ENCODE data around the gene KANTR.
A peak's percentile ranks its signal among the peaks of the same experiment; 100 is the strongest.

KANTR gene, protein sequence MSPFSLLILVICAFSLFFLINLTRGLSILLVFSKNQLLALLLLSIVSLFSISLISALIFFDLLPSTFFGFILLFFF

DNA sequence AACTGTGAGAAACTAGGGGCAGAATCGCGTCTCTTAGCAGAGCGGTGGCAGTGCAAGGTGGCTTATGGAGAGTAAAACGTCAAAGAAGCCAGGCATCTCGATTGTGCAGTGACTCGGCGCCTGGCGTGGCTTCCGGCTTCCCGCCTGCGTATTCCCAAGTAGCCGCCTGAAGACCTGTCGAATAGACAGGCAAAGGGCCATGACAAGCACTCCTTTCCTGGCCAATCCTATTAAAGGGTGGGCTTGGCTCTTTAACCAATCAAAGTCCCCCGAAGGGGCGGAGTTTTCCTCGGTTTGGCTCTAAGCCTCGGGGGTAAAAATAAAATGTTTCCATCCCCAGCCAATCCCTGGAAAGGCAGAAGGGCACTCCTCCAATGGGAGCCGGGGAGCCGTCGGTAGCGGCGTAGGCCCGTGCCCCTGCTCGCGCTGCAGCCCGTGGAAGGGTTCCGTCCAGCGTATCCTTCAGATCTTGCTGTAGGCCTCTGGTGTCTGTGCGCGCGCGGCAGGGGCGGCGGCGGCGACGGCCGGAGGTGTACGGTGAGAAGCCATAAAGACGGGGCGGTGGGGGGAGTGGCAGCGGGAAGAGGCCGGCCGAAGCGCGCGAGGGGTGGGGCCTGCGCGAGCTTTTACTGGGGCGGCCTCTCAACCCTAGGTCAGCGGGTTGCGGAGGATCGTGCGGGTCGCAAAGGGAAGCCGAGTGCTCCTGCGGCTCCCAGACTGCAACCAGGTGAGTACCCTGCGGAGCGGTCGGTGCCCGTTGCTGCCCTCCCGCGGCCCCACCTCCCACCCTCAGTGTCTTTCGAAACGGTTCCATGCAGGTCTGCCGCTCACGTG lies at the start of gene KANTR:
TSS of gene KANTR (plus strand) at position 395 of the 834 bp plus-strand sequence. CDS start 30,131 bp downstream, outside the sequence.
- DNase-seq: peak; percentile 94

DNA sequence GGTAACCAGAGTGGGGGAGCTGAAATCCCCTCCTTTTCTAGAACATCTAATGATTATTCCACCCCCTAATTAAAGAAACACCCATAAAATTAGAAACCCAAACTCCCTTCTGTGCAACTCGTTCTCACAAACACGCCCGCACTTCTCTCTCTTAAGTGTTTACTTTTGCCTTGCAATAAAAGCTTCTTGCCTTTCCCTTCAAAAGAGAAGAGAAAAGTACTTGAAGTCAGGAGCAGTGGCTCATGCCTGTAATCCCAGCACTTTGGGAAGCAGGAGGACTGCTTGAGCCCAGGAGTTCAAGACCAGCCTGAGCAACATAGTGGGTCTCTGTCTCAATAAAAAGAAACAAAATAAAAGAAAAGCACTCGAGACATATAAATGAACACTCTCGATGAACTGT lies 48.9 kb upstream of the KANTR start:
- no peak for DNase-seq

DNA sequence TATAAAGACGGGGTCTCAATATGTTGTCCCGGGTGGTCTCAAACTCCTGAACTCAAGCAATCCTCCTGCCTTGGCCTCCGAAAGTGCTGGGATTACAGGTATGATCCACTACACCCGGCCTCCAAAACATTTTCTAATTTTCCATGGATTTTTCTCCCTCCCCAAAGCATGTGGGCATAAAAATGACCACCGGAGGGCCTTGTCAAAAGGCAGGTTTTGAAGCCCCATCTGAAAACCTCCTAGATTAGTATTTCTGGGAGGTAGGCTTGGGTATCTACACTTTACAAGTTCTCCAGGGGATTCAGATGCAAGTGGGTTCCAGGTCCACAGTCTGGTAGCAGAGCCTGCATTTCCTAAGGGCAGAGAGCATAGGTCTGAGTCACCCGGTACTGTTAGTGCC lies 46.7 kb upstream of the KANTR start:
- DNase-seq: no peak

DNA sequence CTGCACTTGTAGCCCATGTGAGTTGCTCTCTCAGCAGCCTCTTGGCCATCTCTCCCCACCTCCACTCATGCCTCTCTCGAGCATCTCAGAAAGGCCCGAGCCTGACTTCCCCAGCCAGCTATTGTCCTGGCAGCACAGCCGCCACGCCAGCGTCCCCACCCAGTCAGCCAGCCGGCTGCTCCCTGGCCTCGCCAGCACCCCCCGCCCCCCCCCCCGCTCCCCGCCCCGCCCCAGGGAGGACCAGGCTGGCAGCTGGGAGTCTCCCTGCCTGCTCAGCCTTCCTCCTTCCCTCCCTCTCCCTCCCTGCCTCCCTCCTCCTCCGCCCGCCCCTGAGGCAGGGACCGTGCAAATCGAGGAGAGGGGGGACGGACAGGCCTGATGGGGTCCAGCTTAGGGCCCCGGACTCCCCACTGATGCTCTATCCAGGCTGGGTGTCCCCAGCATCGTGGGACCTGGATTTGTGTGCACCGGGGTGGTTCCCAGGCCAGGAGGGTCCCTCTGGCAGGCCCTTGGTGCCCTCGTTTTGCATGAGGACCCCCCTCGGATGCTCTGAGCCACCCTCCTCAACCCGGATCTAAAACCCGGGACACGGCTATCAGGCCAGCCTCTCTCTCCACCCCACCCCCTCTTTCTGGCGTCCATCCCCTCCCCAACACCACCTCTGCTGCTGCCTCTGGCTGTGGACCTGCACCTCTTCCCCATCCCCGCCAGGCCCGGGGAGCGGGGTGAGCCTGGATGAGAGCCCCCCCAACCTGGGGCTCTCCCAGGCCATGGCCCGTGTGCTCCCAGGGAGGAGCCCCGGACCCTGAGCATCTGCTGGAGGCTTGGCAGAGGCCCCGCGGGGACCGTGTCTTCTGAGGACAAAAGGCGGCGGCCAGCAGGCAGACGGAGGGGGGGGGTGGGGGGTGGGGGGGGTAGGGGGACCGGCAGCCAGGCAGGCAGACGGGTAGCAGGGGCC lies 45.5 kb upstream of the KANTR start, which contains the start of gene GPR173:
TSS of gene GPR173 (plus strand) at position 621 of the 958 bp plus-strand sequence. CDS start 27,833 bp downstream, outside the sequence.
- peak; percentile 82 for DNase-seq

DNA sequence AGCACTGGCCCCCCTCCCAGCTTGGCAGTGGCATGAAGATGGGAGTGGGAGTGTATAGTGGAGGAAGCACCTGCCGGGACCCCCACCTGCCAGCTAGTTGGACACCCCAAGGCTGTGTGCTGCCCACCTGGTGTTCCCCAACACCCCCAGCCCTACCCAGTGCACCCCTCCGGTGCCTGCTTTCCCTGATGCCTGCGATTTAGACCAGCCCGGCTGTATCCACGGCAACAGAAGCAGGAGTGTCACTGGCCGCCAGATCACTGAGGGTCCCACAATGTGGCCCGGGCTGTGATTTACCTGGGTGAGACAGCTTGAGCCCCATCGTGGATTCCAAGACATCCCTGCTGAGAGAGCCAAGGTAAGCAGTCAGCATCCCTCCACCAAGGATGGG lies 44.8 kb upstream of the KANTR start:
- no peak for DNase-seq

DNA sequence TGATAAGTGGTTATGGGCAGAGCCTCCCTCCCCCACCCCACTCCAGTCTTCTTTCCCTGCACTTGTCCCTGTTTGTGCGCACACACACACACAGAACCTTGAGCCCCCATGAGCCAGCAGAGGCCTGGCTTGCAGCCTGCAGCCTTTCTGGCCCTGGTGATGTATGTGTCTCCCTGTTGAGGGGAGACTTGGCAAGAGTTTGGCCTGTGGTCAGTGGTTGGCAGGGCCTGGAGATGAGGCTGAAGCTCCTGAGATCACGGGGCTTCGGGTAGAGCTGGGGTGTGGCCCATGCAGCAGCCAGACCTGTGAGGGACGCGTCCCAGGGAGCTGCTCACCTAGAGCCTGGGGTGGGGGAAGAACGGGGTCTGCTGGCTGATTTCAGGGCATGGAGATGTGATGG lies 43.1 kb upstream of the KANTR start:
- no peak for DNase-seq

DNA sequence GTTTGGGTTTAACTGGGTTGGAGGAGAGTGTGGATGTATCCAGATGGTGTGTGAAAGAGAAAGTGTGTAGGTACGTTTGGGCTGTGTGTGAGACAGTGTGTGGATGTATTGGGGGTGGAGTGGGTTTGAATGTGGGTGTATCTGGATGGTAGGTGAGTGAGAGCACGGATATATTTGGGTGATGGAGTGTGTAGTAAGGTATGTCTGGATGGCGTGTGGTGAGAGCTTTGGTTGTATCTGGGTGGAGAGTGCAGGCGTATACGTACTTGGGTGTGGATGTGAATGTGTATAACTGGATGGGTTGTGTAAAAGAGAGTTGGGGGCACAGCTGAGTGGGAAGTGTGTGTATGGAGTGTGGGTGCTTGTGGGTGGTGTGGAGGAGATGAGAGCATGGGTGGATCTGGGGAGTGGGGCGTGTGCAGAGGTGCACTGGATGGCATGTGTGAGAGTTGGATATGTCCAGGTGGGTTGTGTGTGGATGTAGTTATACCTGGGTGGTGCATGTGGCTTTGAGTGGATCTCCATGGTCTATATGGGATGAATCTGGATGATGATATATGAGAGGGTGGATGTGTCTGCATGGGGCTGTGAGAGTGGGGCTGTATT lies 38.6 kb upstream of the KANTR start:
- DNase-seq: no peak

DNA sequence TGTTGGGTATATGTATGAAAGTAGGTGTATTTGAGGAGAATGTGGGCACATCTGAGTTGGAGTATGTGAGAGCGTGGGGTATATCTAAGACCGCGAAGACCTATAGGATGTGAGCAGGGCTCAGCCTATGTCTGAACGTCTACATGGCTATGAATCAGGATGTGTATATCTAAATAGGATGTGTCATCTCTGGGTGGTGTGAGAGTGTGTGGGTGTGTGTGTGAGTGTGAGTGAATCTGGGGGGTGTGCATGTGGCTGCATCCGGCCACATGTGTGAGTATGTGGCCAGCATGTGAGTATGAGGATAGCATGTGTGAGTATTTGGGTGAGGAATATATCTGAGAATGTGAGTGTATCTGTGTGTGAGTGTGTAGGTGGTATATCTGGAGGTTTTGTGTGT lies 37.6 kb upstream of the KANTR start:
- DNase-seq: no peak

DNA sequence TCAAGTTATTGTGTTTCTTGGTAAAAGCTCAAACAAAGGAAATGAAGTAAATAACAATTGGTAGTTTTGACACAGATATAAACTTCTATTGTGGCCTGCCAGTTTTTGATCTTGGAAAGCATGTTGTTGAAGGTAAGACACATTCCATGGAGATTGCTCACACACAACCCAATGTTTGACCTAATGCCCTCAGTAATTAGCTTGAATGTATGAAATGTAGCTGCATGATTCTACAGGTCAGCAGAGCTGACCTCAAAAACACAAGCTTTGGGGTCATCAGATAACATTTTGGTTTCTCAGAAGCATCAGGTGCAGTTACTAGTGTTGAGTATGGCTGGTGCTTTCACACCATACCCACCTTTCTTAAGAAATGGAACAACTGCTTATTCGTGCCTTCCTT lies 28.8 kb upstream of the KANTR start:
- no peak for DNase-seq

DNA sequence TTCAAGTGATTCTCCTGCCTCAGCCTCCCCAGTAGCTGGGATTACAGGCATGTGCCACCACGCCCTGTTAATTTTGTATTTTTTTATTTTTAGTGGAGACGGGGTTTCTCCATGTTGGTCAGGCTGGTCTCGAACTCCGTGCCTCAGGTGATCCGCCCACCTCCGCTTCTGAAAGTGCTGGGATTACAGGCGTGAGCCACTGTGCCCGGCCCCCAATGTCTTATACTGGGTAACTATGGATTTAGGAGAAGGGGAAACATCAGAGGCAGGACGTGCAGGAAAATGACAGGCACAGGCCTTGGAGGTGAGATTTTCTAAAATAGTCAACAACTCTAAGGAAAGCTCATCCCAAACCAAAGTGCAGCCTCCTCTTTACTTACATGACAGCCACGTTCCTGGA lies 22.9 kb upstream of the KANTR start:
- no peak for DNase-seq

DNA sequence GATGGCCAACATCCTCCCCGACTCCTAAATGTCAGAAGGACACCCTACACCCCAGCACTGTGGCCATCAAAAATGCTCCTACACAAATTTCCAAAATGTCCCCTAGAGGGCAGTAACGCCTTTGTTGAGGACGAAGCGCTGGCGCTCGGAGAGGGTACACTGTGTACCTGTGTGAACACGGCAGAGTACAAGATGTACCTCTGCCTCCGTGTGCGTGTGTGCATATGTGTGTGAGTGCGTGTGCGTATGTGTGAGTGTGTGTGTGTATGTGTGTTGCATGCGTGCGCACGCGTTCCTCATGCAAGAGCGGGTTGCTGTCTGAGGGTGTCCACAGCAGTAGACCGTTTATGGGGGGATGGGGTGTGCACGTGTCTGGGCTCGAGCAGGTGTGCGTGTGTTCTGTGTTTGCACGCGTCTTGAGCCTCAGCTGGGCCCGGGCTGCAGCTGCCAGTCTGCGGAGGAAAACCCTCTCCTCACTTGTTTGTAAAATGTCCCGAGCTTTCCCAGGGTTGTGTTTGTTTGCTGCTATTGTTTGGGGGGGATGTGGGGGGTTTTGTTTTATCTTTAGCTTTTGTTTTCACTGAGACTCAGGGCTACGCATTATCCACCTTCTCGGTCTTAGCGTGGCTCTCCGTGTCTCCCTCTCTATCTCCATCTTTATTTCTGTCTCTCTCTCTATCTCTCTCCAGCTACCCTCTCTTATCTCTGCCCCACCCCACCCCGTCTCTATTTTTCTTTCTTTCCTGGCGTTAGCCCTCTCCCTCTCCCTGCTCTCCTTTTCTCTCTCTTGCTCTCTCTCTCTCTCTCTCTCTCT lies 22.1 kb upstream of the KANTR start:
- DNase-seq: peak; percentile 62

DNA sequence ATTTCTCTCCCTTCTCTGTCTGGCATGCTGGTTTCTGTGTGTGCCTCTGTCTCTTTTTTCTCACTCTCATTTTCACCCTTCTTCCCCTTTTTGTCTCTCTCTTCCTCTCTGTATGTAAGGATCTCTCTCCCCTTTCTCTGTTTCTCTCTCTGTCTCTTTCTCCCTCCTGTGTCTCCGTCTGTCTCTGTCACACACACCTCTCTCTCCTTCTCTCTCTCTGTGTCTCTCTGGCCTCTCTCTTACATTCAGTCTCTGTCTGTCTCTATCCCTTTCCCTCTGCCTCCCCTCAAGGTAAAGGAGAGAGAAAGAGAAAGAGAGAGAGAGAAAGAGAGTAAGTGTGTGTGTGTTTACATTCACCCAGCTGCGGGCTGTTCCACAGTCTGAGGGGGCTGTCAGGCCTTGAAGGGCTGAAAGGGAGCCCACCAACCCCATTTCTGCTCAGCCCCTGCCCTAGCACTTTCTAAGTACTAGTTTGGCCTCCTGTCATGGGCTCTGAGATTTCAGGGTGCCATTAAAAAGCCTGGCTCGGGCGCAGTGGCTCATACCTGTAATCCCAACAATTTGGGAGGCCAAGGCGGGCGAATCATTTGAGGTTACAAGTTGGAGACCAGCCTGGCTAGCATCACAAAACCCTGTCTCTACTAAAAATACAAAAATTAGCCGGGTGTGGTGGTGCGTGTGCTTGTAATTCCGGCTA lies 21.4 kb upstream of the KANTR start:
- DNase-seq: no peak

DNA sequence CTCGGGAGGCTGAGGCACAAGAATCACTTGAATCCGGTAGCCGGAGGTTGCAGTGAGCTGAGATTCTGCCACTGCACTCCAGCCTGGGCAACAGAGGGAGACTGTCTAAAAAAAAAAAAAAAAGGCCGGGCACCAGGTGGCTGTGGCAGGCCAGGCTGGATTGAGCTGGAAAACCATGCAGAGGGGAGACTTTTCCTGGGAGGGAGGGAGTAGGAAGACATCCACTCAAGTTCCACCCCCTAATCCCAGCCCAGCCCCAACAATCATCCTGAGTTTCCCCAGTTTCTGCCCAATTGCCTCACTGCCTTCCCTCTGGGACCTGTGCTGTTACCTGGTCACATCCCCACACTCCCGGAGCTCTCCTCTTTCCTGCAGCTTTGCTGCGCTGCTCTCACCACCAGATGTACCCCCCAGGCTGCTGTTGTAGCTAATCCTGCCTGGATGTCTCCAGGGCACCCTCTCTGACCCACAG lies 20.8 kb upstream of the KANTR start:
- DNase-seq: no peak

DNA sequence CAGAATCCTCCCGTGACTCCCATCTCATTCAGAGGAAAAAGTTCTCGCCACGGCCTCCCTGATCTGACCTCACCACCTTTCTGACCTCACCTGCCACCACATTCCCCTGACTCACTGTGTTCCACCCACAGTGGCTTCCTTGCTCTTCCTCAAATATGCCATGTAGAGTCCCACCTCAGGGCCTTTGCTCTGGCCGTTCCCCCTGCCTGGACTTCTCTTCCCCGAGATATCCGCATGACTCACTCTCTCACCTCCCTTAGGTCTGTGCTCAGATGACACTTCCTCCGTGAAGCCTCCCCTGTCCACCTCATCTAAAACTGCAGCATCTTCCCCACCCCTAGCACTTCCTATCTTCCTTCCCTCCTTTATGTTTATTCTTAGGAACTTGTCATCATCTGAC lies 18.9 kb upstream of the KANTR start:
- DNase-seq: no peak

DNA sequence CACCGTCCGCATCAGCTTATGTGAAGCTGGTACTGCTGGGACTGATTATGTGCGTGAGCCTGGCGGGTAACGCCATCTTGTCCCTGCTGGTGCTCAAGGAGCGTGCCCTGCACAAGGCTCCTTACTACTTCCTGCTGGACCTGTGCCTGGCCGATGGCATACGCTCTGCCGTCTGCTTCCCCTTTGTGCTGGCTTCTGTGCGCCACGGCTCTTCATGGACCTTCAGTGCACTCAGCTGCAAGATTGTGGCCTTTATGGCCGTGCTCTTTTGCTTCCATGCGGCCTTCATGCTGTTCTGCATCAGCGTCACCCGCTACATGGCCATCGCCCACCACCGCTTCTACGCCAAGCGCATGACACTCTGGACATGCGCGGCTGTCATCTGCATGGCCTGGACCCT lies 17.3 kb upstream of the KANTR start:
- no peak for DNase-seq

DNA sequence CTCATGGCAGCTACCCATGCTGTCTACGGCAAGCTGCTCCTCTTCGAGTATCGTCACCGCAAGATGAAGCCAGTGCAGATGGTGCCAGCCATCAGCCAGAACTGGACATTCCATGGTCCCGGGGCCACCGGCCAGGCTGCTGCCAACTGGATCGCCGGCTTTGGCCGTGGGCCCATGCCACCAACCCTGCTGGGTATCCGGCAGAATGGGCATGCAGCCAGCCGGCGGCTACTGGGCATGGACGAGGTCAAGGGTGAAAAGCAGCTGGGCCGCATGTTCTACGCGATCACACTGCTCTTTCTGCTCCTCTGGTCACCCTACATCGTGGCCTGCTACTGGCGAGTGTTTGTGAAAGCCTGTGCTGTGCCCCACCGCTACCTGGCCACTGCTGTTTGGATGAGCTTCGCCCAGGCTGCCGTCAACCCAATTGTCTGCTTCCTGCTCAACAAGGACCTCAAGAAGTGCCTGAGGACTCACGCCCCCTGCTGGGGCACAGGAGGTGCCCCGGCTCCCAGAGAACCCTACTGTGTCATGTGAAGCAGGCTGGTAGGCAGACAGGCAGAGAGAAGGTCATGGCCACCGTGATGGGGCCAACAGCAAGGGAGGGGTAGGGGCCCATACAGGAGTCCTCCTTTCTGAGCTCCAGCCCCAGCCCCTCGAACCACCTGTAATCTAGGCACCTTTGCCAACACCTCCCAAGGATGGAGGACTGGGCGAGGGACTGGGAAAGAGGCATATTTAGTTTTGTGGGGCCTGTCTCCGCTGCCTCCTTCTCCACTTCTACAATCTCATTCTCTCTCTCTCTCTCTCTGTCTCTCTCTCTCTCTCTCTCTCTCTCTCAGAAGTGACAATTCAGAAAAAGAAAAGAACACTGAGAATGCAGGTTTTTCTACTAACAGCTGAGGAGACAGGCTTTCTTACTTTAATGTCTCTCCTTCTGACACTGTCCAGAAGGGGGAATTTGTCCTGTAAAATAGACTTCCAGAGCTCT lies 16.4 kb upstream of the KANTR start:
- DNase-seq: no peak

DNA sequence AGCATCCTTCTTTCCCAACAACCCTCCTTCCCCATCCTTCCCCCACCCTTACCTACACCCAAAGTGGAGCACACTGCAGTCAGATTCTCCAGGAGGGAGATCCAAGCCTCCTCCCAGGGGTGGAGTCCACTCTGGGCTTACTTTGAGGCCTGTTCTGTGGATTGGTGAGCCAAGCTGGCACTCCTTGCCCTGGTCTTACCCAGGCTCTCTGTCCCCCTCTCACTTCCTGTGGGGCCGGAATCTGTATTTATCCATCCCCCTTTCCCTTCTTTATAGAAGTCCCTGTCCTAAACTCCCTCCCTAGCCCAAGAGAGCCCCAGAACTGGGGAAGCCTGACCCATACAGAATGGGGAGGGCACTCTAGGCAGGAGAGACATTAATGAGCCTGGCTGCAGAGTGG lies 15.0 kb upstream of the KANTR start:
- DNase-seq: no peak

DNA sequence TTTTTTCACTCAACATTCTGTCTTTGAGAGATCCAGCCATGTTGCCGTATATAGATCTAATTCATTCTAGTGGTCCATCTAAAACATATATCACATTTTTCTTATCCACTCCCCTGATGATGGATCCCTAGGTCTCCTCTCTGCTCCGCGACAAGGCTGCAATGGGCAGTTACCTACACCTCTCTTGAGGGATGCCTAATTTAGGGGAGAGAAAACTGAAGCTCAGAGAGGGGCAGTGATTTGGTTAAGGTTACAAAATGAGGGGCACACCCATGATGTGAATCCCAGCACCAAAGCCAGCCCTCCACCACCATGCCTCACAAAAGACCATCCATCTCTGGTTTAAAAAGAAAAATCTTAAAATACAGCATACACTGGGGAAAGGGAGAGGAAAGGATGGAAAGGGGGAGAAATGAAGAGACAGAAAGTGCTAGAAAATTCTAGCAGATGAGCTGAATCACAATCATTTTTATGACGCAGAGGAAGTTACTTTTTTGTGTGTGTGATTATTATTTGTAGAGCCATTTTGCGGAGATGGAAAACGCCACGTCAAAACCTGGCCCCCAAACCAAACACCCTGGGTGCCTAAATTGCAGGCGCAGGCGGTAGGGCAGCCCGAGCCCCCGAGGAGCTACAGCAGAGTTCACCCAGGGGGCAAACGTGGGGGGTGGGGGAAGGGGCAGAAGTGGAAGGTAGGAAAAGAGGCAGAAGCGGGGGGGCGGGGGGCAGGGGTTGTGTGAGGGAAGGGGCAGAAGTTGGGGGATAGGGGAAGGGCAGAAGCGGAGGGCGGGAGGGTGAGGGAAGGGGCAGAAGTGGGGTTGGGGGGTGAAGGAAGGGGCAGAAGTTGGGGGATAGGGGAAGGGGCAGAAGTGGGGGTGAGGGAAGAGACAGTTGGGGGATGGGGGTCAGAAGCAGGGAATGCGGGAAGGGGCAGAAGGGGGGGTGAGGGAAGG lies 13.0 kb upstream of the KANTR start:
- DNase-seq: no peak
